ENCODE measurements around the gene MMRN2.

DNA sequence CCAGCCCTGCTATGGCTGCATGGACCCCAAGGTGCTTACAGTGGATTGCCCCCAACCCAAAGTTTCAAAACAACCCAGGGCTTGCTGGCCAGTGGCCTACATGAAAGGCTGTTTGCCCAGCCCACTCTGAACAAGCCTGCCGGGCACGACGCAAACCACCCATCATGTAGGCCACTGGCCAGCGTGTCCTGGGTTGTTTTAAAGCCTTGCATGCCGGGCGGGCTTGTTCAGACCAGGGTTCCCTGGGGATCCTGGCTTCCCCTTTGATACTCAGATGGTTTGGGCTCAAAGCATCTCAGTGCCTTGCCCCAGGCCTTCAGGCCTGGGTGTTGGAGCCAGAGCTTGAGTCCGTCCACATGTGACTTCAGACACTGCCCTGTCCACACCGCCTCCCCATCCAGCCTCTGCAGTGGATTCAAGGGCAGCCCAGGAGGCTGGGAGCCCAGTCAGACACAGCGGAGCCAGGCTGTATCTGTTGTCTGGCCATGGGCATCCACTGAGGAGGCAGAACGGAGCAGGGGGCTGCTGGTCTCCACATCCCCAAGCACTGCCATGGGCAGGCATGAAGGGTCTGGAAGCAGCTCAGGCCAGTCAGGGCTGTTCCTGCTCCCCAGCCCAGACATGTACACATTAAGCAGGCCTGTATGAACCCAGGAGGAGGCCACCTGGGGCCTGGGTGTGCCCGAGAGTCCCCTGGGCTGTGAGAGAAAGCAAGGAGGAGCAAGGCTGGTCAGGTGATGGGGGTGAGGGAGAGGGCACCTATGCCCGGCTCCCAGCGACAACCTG, 6.8 kb upstream of the MMRN2 start:
- TF ChIP-seq, protein P1, sequence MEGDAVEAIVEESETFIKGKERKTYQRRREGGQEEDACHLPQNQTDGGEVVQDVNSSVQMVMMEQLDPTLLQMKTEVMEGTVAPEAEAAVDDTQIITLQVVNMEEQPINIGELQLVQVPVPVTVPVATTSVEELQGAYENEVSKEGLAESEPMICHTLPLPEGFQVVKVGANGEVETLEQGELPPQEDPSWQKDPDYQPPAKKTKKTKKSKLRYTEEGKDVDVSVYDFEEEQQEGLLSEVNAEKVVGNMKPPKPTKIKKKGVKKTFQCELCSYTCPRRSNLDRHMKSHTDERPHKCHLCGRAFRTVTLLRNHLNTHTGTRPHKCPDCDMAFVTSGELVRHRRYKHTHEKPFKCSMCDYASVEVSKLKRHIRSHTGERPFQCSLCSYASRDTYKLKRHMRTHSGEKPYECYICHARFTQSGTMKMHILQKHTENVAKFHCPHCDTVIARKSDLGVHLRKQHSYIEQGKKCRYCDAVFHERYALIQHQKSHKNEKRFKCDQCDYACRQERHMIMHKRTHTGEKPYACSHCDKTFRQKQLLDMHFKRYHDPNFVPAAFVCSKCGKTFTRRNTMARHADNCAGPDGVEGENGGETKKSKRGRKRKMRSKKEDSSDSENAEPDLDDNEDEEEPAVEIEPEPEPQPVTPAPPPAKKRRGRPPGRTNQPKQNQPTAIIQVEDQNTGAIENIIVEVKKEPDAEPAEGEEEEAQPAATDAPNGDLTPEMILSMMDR (conservative IDR thresholded peaks at IDR 0.05; ENCODE audit: low read depth, low read length): no peak
- TF ChIP-seq EZH2 (IDR thresholded peaks at IDR 0.05; ENCODE audit: borderline replicate concordance, low read depth, low read length, poor library complexity, severe bottlenecking): no peak
